HEK293 (cell line): ENCODE results near the gene RHCG.

Experiments used
- CTCF ChIA-PET: fragments of 350-600 bp; formaldehyde crosslinking; extraction: SDS; loops from one replicate; lab custom pipeline; 2021; ENCODE audit warnings: antibody characterized with exemption; lab: Yijun Ruan, JAX
- POLR2A ChIA-PET: fragments of 300-600 bp; formaldehyde crosslinking; extraction: SDS; loops from one replicate; lab custom pipeline; 2020; ENCODE audit warnings: antibody characterized with exemption, inconsistent platforms; lab: Yijun Ruan, JAX
- H3K27ac ChIP-seq: fragments of 200-500 bp; sonication (Bioruptor generic); 2 replicates; pipeline ENCODE4 v1.5.1; 2014; ENCODE audit warnings: low read depth, low read length, control low read depth, inconsistent platforms; ENCODE audit errors: extremely low read depth
- H3K36me3 ChIP-seq, 2 experiments: fragments of 200-500 bp in 1 of 2; sonication (Bioruptor generic) in 1 of 2; 1 replicate in 1 of 2; 2 replicates in 1 of 2; pipeline ENCODE4 v1.5.1; 2014 to 2017; ENCODE audit warnings: inconsistent platforms in 2 of 2, low read length in 2 of 2; ENCODE audit not compliant: control insufficient read depth in 2 of 2, insufficient read depth in 1 of 2
- H3K4me1 ChIP-seq: fragments of 200-500 bp; sonication (Bioruptor generic); 2 replicates; pipeline ENCODE4 v1.5.1; 2014; ENCODE audit warnings: mild to moderate bottlenecking, low read length, inconsistent platforms; ENCODE audit not compliant: control insufficient read depth, insufficient read depth
- H3K4me3 ChIP-seq: 2 replicates; pipeline ENCODE4 v1.5.1; 2011; ENCODE audit warnings: low read depth, mild to moderate bottlenecking, control low read depth, low read length, moderate library complexity
- H3K9me3 ChIP-seq: fragments of 200-500 bp; sonication (Bioruptor generic); 2 replicates; pipeline ENCODE4 v1.5.1; 2014; ENCODE audit warnings: low read depth, low read length, inconsistent platforms; ENCODE audit not compliant: control insufficient read depth, insufficient read depth
- YY2 ChIP-seq: fragments of 450-650 bp; formaldehyde crosslinking; IDR thresholded peaks from 2 replicates; pipeline ENCODE4 v1.5.1; 2016; ENCODE audit warnings: missing biosample characterization, missing genetic modification characterization
- ZNF10 ChIP-seq: fragments of 450-650 bp; formaldehyde crosslinking; IDR thresholded peaks from 2 replicates; pipeline ENCODE4 v1.5.1; 2017; ENCODE audit warnings: missing biosample characterization, missing genetic modification characterization
- ZNF174 ChIP-seq: fragments of 450-650 bp; formaldehyde crosslinking; IDR thresholded peaks from 2 replicates; pipeline ENCODE4 v1.5.0; 2017; ENCODE audit warnings: missing biosample characterization, mild to moderate bottlenecking, missing genetic modification characterization
- ZNF292 ChIP-seq: fragments of 450-650 bp; formaldehyde crosslinking; IDR thresholded peaks from 2 replicates; pipeline ENCODE4 v1.5.1; 2016; ENCODE audit warnings: low read depth, missing biosample characterization, missing genetic modification characterization, borderline replicate concordance
- ZNF341 ChIP-seq: fragments of 450-650 bp; formaldehyde crosslinking; IDR thresholded peaks from 2 replicates; pipeline ENCODE4; 2016; ENCODE audit warnings: low read depth, missing biosample characterization, missing genetic modification characterization
- ZNF350 ChIP-seq: fragments of 450-650 bp; formaldehyde crosslinking; IDR thresholded peaks from 2 replicates; pipeline ENCODE4 v1.5.0; 2017; ENCODE audit warnings: missing biosample characterization, mild to moderate bottlenecking, missing genetic modification characterization
- ZNF510 ChIP-seq: fragments of 450-650 bp; formaldehyde crosslinking; IDR thresholded peaks from 2 replicates; pipeline ENCODE4 v1.5.1; 2018; ENCODE audit warnings: mild to moderate bottlenecking, missing genetic modification characterization, missing biosample characterization; ENCODE audit not compliant: insufficient replicate concordance
- ZNF518A ChIP-seq: fragments of 450-650 bp; formaldehyde crosslinking; conservative IDR thresholded peaks from 2 replicates; pipeline ENCODE4 v1.5.1; 2016; ENCODE audit warnings: low read depth, missing biosample characterization, missing genetic modification characterization
- ZNF596 ChIP-seq: fragments of 450-650 bp; IDR thresholded peaks from 2 replicates; pipeline ENCODE4 v1.5.0; 2018; ENCODE audit warnings: missing biosample characterization, mild to moderate bottlenecking, missing genetic modification characterization, moderate library complexity
- ZNF623 ChIP-seq: fragments of 450-650 bp; formaldehyde crosslinking; IDR thresholded peaks from 2 replicates; pipeline ENCODE4 v1.5.1; 2016; ENCODE audit warnings: missing biosample characterization, missing genetic modification characterization
- ZNF791 ChIP-seq: fragments of 450-650 bp; formaldehyde crosslinking; IDR thresholded peaks from 2 replicates; pipeline ENCODE4 v1.5.1; 2016; ENCODE audit warnings: missing biosample characterization, missing genetic modification characterization
- ZSCAN4 ChIP-seq: fragments of 450-650 bp; formaldehyde crosslinking; IDR thresholded peaks from 2 replicates; pipeline ENCODE4 v1.5.1; 2017; ENCODE audit warnings: missing biosample characterization, missing genetic modification characterization
- TF ChIP-seq, protein P1 (sequence below): fragments of 450-650 bp; formaldehyde crosslinking; optimal IDR thresholded peaks from 2 replicates; pipeline ENCODE3; 2016; ENCODE audit warnings: missing biosample characterization, mild to moderate bottlenecking, missing genetic modification characterization
- TF ChIP-seq, protein P2 (sequence below): fragments of 450-650 bp; formaldehyde crosslinking; IDR thresholded peaks from 2 replicates; pipeline ENCODE4 v1.5.1; 2016; ENCODE audit warnings: missing biosample characterization, missing genetic modification characterization

RHCG gene

DNA sequence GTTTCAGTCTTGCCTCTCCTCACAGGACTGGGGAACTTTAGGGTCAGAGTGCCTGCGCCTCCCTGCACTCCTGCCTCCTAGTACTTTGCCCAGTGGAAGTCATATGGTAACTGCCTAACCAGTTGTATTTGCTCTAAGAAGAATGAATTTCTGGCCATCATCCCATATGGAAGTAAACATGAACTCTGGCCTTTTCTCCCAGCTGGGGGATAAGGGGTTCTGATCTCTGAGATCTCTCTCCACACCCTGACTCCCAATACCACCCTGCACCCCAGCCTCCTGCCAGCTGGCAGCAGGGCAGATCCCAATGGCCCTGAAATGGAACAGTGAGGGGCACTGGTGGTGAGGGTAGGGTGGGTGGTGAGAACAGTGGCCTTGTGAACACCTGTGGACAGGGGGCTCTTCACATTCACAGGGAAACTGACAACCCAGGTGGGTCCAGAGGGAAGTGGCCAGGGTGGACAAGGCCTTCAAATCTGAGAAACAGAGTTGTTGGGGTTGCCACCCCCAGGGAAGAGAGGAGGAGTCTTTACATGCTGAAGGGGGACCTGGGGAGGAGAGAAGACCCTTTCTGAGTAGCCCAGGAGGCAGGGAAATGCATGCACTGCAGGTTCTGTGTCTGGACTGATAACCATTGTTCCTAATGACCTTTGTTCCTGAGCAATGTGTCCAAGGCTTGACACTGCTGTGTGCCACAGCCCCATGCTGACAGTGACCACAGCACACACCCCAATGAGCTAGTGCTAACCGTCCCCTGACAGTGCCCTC lies 36.9 kb downstream of the RHCG start:
- Histone ChIP-seq H3K36me3 (no peaks in the 10 kb centered on the region), H3K9me3 (no peaks in the 10 kb centered on the region), H3K4me1 (no peaks in the 10 kb centered on the region), H3K4me3 (no peak overlapping the region), H3K27ac (no peak overlapping the region)
- ChIA-PET POLR2A (no interaction called here), CTCF (interaction anchor here (1.0 to 2.3 kb wide), 6 partner anchors 14 to 101 kb away, joined by 3 to 14 read pairs (median 4); no protein-coding TSS in a partner anchor)
- TF ChIP-seq ZNF174 (tag by site-specific recombination) = no peak

DNA sequence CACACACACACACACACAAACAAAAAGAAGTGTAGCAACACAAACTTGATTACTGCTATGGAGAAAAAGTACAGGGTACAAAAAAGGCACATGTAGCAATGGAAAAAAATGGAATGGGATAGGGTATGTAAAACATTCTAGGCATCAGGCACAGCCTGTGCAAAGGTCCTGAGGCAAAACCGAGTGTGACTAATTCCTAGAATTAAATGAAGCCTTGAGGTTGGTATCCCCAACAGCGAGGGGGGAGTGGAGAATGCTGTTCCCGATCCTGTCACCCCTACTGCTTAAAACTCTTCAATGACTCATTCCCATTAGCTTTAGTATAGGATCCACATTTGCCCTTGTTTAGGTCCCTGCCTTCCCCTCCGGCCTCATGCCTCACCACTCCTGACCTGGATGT lies 37.9 kb downstream of the RHCG start:
- ChIA-PET POLR2A (interaction anchor here (0.7 kb wide), 1 partner anchor 82 kb away, joined by 3 read pairs; no protein-coding TSS in a partner anchor), CTCF (interaction anchor here (0.8 to 2.3 kb wide), 6 partner anchors 13 to 100 kb away, joined by 3 to 14 read pairs (median 5); no protein-coding TSS in a partner anchor)
- TF ChIP-seq ZNF623 (peak; percentile 93), ZSCAN4 (tag by site-specific recombination) (peak; percentile 49), ZNF341 (tag by site-specific recombination) (0 out of 2 replicates have a peak, but pooled peaks have one; percentile 38), ZNF596 (tag by site-specific recombination) (no peak)
- TF ChIP-seq, all 188 proteins: peak for 3
- Histone ChIP-seq H3K4me3 (no peak overlapping the region), H3K27ac (no peak overlapping the region), H3K4me1 (no peaks in the 10 kb centered on the region), H3K9me3 (no peaks in the 10 kb centered on the region), H3K36me3 (no peaks in the 10 kb centered on the region)

DNA sequence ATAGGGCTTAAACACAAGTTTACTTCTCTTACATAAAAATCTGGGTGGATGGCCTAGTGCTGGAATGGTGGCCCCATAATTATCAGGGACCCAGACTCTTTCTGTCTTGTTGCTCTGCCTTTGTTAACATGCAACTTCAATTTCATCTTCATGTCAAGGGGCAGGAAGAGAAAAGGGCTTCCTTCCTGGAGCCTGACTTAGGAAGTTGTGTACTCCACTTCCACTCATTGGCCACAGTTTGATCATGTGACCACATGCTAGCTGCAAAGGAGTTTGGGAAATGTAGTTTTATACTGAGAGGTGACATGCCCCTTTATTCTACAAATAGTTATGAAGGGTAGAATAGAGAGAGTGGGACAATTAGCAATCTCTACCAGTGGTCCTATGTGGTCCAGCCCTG lies 39.3 kb downstream of the RHCG start:
- no peak overlapping the region for H3K4me3 ChIP-seq
- no peaks in the 10 kb centered on the region for H3K9me3 ChIP-seq
- no peak for TF ChIP-seq YY2 (tag by site-specific recombination)
- TF ChIP-seq ZNF10 (tag by site-specific recombination) = no peak
- TF ChIP-seq, protein P1, sequence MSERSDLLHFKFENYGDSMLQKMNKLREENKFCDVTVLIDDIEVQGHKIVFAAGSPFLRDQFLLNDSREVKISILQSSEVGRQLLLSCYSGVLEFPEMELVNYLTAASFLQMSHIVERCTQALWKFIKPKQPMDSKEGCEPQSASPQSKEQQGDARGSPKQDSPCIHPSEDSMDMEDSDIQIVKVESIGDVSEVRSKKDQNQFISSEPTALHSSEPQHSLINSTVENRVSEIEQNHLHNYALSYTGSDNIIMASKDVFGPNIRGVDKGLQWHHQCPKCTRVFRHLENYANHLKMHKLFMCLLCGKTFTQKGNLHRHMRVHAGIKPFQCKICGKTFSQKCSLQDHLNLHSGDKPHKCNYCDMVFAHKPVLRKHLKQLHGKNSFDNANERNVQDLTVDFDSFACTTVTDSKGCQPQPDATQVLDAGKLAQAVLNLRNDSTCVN = no peak
- no peak for TF ChIP-seq ZNF292 (tag by site-specific recombination)
- TF ChIP-seq ZNF791 = no peak
- TF ChIP-seq ZNF350 = no peak
- no peak for TF ChIP-seq ZNF510 (tag by site-specific recombination)
- peak; percentile 64 for TF ChIP-seq ZNF518A
- TF ChIP-seq, protein P2, sequence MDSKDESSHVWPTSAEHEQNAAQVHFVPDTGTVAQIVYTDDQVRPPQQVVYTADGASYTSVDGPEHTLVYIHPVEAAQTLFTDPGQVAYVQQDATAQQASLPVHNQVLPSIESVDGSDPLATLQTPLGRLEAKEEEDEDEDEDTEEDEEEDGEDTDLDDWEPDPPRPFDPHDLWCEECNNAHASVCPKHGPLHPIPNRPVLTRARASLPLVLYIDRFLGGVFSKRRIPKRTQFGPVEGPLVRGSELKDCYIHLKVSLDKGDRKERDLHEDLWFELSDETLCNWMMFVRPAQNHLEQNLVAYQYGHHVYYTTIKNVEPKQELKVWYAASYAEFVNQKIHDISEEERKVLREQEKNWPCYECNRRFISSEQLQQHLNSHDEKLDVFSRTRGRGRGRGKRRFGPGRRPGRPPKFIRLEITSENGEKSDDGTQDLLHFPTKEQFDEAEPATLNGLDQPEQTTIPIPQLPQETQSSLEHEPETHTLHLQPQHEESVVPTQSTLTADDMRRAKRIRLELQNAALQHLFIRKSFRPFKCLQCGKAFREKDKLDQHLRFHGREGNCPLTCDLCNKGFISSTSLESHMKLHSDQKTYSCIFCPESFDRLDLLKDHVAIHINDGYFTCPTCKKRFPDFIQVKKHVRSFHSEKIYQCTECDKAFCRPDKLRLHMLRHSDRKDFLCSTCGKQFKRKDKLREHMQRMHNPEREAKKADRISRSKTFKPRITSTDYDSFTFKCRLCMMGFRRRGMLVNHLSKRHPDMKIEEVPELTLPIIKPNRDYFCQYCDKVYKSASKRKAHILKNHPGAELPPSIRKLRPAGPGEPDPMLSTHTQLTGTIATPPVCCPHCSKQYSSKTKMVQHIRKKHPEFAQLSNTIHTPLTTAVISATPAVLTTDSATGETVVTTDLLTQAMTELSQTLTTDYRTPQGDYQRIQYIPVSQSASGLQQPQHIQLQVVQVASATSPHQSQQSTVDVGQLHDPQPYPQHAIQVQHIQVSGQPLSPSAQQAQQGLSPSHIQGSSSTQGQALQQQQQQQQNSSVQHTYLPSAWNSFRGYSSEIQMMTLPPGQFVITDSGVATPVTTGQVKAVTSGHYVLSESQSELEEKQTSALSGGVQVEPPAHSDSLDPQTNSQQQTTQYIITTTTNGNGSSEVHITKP (tag by site-specific recombination) = no peak
- TF ChIP-seq, all 188 proteins: peak for 1
- POLR2A ChIA-PET = no interaction called here
- Histone ChIP-seq H3K4me1 (peaks cover 6% of the 10 kb centered on the region), H3K27ac (no peak overlapping the region), H3K36me3 (no peaks in the 10 kb centered on the region)
- CTCF ChIA-PET = interaction anchor here (0.8 to 3.1 kb wide), 3 partner anchors 11 to 98 kb away, joined by 3 to 18 read pairs (median 3); no protein-coding TSS in a partner anchor
